ENCODE results near the gene NPSR1. TPM values are rescaled to one million over a fixed set of nuclear protein-coding genes. Genes with fewer than 3 reads are reported as not detected.
A peak's percentile ranks its signal among the peaks of the same experiment; 100 is the strongest.

The NPSR1 gene
- total RNA-seq, 1 donor from 2014 or later, result not detected

- Histone ChIP-seq H3K9me3 (ENCODE audit: insufficient read depth, low read depth, low read length) (no peaks in the 10 kb centered on the region), H3K36me3 (ENCODE audit: insufficient read depth, low read length) (no peaks in the 10 kb centered on the region), H3K4me3 (ENCODE audit: insufficient read depth, low read depth, low read length) (no peak overlapping the region), H3K9ac (ENCODE audit: low read length) (no peak overlapping the region), H3K79me2 (ENCODE audit: insufficient read depth, low read length) (no peaks in the 10 kb centered on the region), H3K4me1 (ENCODE audit: insufficient read depth, low read length) (peaks cover 10% of the 10 kb centered on the region), H3K27me3 (ENCODE audit: insufficient read depth, low read length) (peaks cover 1% of the 10 kb centered on the region), H2AFZ (ENCODE audit: low read depth, low read length) (peak overlapping the region; percentile 12), H3K4me2 (ENCODE audit: low read length) (peak overlapping the region; percentile 68), H3K27ac (ENCODE audit: low read depth, low read length) (no peak overlapping the region), H4K20me1 (ENCODE audit: insufficient read depth, low read length) (no peaks in the 10 kb centered on the region)
- FAIRE-seq, result peak; percentile 66
- Mint-ChIP-seq H3K9me3 (ENCODE audit: unreplicated experiment) (peaks cover 1% of the 10 kb centered on the region), H3K27ac (ENCODE audit: unreplicated experiment) (peak overlapping the region; percentile 77), H3K36me3 (ENCODE audit: low read depth, unreplicated experiment) (no peaks in the 10 kb centered on the region), H3K4me3 (ENCODE audit: unreplicated experiment) (no peak overlapping the region), H3K27me3 (ENCODE audit: low read depth, unreplicated experiment) (no peaks in the 10 kb centered on the region), H3K4me1 (ENCODE audit: low read depth, unreplicated experiment) (peaks cover 17% of the 10 kb centered on the region)
- DNase-seq (ENCODE audit: low read depth), result peak; percentile 60
- no peak for TF ChIP-seq EZH2 (IDR thresholded peaks at IDR 0.05; ENCODE audit: insufficient read depth, low read length)
- TF ChIP-seq CTCF (IDR thresholded peaks at IDR 0.05; ENCODE audit: insufficient read depth, low read depth, low read length), result no peak
Measured at GRCh38 chr7:34747867-34748727, 90.1 kb downstream of the NPSR1 start.

GRCh38 chr7:34748728-34749089 is 90.7 kb downstream of the NPSR1 start:
- no peaks in the 10 kb centered on the region for H3K36me3 Mint-ChIP-seq (ENCODE audit: low read depth, unreplicated experiment)
- FAIRE-seq, result no peak
- H3K27ac Mint-ChIP-seq (ENCODE audit: unreplicated experiment), result peak overlapping the region; percentile 77
- Histone ChIP-seq H3K4me2 (ENCODE audit: low read length) (peak overlapping the region; percentile 68), H3K4me1 (ENCODE audit: insufficient read depth, low read length) (peaks cover 10% of the 10 kb centered on the region), H3K27me3 (ENCODE audit: insufficient read depth, low read length) (peaks cover 2% of the 10 kb centered on the region), H2AFZ (ENCODE audit: low read depth, low read length) (no peak overlapping the region), H3K4me3 (ENCODE audit: insufficient read depth, low read depth, low read length) (no peak overlapping the region), H3K9me3 (ENCODE audit: insufficient read depth, low read depth, low read length) (no peaks in the 10 kb centered on the region), H3K36me3 (ENCODE audit: insufficient read depth, low read length) (no peaks in the 10 kb centered on the region), H3K9ac (ENCODE audit: low read length) (no peak overlapping the region), H3K27ac (ENCODE audit: low read depth, low read length) (no peak overlapping the region), H4K20me1 (ENCODE audit: insufficient read depth, low read length) (no peaks in the 10 kb centered on the region), H3K79me2 (ENCODE audit: insufficient read depth, low read length) (no peaks in the 10 kb centered on the region)
- peaks cover 17% of the 10 kb centered on the region for H3K4me1 Mint-ChIP-seq (ENCODE audit: low read depth, unreplicated experiment)
- H3K27me3 Mint-ChIP-seq (ENCODE audit: low read depth, unreplicated experiment), result no peaks in the 10 kb centered on the region
- DNase-seq (ENCODE audit: low read depth), result no peak
- H3K9me3 Mint-ChIP-seq (ENCODE audit: unreplicated experiment), result no peaks in the 10 kb centered on the region
- TF ChIP-seq EZH2 (IDR thresholded peaks at IDR 0.05; ENCODE audit: insufficient read depth, low read length) (no peak), CTCF (IDR thresholded peaks at IDR 0.05; ENCODE audit: insufficient read depth, low read depth, low read length) (no peak)
- H3K4me3 Mint-ChIP-seq (ENCODE audit: unreplicated experiment), result no peak overlapping the region

GRCh38 chr7:34749446-34749845 is 91.4 kb downstream of the NPSR1 start:
- peaks cover 17% of the 10 kb centered on the region for H3K4me1 Mint-ChIP-seq (ENCODE audit: low read depth, unreplicated experiment)
- Histone ChIP-seq H3K79me2 (ENCODE audit: insufficient read depth, low read length) (no peaks in the 10 kb centered on the region), H3K4me2 (ENCODE audit: low read length) (no peak overlapping the region), H3K27me3 (ENCODE audit: insufficient read depth, low read length) (peaks cover 2% of the 10 kb centered on the region), H3K36me3 (ENCODE audit: insufficient read depth, low read length) (no peaks in the 10 kb centered on the region), H3K9me3 (ENCODE audit: insufficient read depth, low read depth, low read length) (no peaks in the 10 kb centered on the region), H2AFZ (ENCODE audit: low read depth, low read length) (no peak overlapping the region), H4K20me1 (ENCODE audit: insufficient read depth, low read length) (no peaks in the 10 kb centered on the region), H3K4me1 (ENCODE audit: insufficient read depth, low read length) (peaks cover 10% of the 10 kb centered on the region), H3K4me3 (ENCODE audit: insufficient read depth, low read depth, low read length) (no peak overlapping the region), H3K9ac (ENCODE audit: low read length) (no peak overlapping the region), H3K27ac (ENCODE audit: low read depth, low read length) (no peak overlapping the region)
- H3K36me3 Mint-ChIP-seq (ENCODE audit: low read depth, unreplicated experiment), result no peaks in the 10 kb centered on the region
- H3K27ac Mint-ChIP-seq (ENCODE audit: unreplicated experiment), result no peak overlapping the region
- FAIRE-seq (no peak), DNase-seq (ENCODE audit: low read depth) (no peak)
- no peaks in the 10 kb centered on the region for H3K27me3 Mint-ChIP-seq (ENCODE audit: low read depth, unreplicated experiment)
- no peaks in the 10 kb centered on the region for H3K9me3 Mint-ChIP-seq (ENCODE audit: unreplicated experiment)
- no peak for TF ChIP-seq CTCF (IDR thresholded peaks at IDR 0.05; ENCODE audit: insufficient read depth, low read depth, low read length)
- no peak for TF ChIP-seq EZH2 (IDR thresholded peaks at IDR 0.05; ENCODE audit: insufficient read depth, low read length)
- no peak overlapping the region for H3K4me3 Mint-ChIP-seq (ENCODE audit: unreplicated experiment)

All from astrocyte (in vitro differentiated cells and primary cell).